HG03064 (cell line): ENCODE measurements around the gene CNNM4.

Experiments
- ATAC-seq: cut with Tn5 transposase; IDR thresholded peaks from one replicate; pipeline ENCODE4 v1.9.1; 2021; ENCODE audit warnings: low read depth; ENCODE audit not compliant: unreplicated experiment

CNNM4 gene

GRCh38 chr2:96852667-96853066, 92.0 kb downstream of the CNNM4 start:
- no peak for ATAC-seq

DNA sequence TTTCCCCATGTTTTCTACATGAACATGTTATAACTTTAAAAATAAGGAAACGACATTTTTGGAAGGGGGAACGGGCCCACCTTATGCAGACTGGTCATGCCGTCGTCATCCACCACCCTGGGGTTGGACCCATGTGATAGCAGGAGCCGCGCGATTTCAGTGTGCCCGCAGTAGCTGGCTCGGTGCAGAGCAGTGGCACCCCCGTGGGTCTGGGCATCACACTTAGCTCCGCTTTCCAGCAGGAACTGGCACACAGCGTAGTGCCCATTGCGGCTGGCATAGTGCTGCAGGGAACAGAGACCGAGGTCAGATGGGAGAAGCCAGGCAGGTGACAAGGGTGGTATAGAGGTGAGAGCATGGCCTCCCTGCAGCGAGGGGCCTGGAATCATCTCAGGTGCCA, 92.6 kb downstream of the CNNM4 start:
- ATAC-seq: no peak

GRCh38 chr2:96856776-96857666, 96.3 kb downstream of the CNNM4 start:
- ATAC-seq: peak; percentile 1

GRCh38 chr2:96857667-96858372, 97.1 kb downstream of the CNNM4 start, which contains the start of gene ANKRD39:
TSS of gene ANKRD39 (minus strand) at chr2:96858016. CDS start at chr2:96857987, 29 bp downstream.
- peak; percentile 87 for ATAC-seq

- no peak for ATAC-seq
Observed at GRCh38 chr2:96859099-96859649, 98.5 kb downstream of the CNNM4 start.

GRCh38 chr2:96859681-96860064, 99.0 kb downstream of the CNNM4 start:
- ATAC-seq: no peak

DNA sequence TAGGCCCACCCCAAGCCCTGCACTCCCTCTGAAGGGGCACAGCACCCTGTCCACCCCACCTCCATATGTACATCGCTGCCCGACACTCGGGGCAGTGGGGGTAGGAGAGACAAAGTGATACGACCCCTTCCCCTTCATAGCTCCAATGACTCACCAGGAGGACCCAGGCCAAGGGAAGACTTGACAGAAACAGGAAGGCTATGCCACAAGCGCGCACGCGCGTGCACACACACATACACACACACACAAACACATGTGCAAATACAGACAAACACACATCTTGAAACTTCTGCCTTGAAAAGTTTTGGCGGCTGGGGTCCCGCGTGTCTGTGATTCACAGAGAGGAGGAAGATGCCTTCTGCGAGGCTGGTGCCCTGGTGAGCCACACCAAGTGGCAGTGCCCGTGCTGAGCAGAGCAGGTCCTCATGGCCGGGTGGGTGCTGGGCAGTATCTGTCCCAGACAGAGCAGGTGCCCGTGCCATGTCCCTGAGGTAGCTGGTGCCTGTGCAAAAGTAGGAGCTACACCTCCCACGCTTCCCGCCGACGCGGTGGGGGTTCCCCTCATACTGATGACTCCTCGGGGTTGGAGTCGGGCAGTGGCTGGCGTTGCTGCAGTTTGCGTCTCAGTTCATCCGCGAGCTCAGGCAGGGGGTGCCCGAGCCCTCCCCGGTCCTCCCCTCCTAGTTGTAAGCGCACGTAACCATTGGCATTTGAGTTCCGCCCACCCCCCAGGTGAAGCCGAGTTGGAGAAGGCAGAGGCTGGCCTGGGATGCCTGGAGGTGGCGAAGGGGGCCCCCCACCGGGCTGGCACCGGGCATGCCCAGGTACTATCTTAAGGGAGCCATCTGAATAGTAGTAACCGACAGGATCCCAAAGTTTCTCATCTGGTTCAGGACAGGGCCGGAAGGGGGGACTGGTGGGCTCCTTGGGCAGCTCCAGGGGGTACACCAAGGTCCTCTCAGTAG, 99.6 kb downstream of the CNNM4 start:
- ATAC-seq: no peak

GRCh38 chr2:96861074-96861473, 100.4 kb downstream of the CNNM4 start:
- no peak for ATAC-seq
